GM10266 (cell line): ENCODE results near the gene CEP128.

Experiments
- DNase-seq: peaks from one replicate; pipeline ENCODE4 v3.0.0; 2012; ENCODE audit errors: extremely low spot score
- TF ChIP-seq, protein P1 (sequence below): IDR thresholded peaks from 2 replicates; pipeline ENCODE4 v1.5.1; 2012; ENCODE audit warnings: mild to moderate bottlenecking, low read depth; ENCODE audit not compliant: control insufficient read depth, insufficient read depth; ENCODE audit errors: missing control alignments

Gene CEP128

DNA sequence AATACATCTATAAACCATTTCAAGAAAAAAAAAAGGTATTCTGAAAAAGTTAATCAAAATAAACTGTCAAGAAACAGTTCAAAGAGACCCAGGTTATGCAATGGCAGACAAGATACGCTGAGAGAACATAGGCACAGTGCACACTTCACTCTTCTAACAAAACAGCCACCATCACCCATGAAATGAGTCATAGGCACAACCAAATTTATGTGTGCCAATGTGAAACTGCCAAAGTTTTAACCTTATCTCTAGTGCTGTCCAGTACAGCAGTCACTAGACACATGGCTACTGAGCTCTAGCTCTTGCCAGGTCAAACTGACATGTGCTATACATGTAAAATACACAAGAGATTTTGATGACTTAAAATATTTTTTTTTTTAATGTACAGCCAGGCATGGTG lies 1.4 kb downstream of the CEP128 start:
- TF ChIP-seq, protein P1, sequence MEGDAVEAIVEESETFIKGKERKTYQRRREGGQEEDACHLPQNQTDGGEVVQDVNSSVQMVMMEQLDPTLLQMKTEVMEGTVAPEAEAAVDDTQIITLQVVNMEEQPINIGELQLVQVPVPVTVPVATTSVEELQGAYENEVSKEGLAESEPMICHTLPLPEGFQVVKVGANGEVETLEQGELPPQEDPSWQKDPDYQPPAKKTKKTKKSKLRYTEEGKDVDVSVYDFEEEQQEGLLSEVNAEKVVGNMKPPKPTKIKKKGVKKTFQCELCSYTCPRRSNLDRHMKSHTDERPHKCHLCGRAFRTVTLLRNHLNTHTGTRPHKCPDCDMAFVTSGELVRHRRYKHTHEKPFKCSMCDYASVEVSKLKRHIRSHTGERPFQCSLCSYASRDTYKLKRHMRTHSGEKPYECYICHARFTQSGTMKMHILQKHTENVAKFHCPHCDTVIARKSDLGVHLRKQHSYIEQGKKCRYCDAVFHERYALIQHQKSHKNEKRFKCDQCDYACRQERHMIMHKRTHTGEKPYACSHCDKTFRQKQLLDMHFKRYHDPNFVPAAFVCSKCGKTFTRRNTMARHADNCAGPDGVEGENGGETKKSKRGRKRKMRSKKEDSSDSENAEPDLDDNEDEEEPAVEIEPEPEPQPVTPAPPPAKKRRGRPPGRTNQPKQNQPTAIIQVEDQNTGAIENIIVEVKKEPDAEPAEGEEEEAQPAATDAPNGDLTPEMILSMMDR = no peak
- no peak for DNase-seq

DNA sequence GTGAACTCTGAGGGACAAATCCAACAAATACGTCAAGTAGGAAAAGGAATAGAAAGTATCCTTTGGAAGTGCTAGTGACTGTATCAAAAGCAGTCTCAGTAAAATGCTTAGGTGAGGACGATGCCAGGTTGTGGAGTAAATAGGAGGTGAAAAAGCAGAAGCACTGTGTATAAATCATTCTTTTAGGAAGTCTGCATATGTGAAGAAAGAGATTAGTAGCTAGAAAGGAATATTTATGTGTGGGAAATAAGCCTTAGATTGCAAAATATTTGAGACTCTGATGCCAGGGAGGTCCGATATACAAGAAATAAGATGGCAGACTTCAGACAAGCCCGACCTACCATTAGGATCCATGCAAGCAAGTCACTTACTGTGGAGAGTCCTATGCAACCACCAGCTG lies 7.9 kb downstream of the CEP128 start:
- no peak for DNase-seq
- TF ChIP-seq, protein P1 = no peak

DNA sequence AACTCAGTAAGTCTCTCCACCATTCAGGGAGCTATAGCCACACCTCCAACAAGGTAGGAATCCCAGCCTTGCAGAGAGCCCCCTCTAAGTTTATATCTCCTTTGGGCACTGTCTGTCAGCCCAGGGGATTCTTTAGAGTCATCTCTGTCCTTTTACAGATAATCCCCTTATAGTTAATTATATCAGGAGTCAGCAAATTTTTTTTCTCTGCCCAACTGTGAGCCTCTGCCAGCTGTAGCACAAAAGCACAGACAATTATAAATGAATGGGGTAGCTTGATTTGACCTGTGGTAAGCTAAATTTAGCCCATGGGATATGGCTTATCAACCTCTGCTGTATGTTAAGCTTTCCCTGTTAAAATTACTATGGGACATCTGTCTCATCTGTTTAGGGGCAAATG lies 8.3 kb downstream of the CEP128 start:
- TF ChIP-seq, protein P1 = no peak
- no peak for DNase-seq

DNA sequence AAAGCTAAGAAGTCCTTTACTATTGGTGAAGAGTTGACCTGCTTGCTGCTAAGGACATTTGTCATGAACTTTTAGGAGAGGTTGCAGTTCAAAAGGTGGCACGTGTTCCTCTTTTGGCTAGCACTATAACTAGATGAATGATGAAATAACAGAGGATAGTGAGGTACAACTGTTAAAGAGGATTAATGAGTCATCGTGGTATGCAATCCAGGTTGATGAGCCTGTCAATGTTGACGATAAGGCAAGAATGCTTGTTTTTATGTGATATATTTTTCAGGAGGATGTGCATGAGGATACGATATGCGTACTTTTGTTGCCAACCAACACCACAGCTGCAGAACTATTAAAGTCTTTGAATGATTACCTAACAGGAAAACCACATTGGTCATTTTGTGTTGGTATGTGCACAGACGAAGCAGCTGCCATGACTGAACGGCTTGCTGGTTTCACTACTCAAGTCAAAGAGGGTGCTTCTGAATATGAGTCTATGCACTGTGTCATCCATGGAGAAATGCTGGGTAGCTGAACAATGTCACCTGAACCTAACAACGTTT lies 10.6 kb downstream of the CEP128 start:
- DNase-seq = peak; percentile 34
- TF ChIP-seq, protein P1 = no peak

DNA sequence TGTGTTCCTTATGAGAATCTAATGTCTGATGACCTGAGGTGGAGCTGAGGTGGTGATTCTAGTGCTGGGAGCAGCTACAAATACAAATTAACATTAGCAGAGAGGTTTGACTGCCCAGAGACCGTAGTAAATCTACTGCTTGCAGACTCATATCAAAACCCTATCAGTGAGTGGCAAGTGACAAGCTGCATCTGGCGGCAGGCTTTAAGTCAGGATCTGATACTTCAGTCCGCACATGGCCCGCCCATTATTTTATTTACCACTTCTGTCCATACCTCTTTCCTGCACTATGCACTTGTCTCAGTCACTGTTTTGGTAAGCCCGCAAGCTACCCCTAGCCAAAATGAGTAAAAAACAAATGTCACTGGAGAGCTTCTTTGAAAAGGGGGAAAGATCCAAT lies 11.4 kb downstream of the CEP128 start:
- TF ChIP-seq, protein P1 = no peak
- no peak for DNase-seq

DNA sequence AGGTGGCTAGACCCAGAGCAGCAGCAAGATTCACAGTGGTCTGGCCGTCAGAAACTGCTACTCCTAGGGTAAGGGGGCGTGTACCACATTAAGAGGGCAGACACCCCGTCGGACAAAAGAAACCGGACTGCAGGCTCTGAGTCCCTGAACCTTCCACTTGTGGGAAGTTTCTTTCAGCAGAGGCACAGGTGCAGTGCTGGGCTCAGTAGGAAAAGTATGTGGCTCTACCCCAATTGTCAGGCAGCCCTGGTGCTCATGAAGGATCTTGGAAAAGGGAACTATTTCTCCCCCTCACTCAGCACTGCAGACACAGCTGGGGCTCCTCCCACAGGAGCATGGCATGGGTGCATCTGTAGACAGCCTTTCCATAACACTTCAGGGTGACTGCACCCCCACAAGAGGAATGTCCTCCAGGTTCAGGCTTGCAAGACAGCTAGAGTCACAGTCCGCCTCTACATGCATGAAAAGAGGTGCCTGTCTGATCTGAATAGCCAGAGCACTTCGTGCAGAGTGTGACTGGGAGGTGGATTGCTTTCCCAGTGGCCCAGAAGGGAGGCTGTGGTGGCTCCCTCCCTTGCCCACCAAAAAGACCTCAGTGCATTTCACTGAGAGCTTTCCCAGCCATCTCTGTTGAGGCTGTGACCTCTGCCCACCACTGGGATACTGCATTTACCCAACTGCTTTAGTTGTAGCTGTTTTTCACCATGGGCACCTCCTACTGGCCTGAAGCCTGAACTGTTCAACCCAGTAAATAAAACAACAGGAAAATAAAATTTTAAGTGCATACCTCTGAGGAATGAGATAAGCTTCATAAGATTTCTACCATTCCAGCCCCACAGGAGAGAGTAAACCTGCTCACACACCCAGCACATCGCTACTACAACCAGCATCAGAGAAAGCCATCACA lies 14.2 kb downstream of the CEP128 start:
- DNase-seq = no peak
- TF ChIP-seq, protein P1 = no peak
